Suprapubic skin (tissue), 4 donors: ENCODE results near the gene INSM1. TPM values are rescaled to one million over a fixed set of nuclear protein-coding genes. Genes with fewer than 3 reads are reported as not detected.

Experiments used
- DNase-seq, 2 donors: peaks; one replicate each; pipeline ENCODE4 v3.0.0-alpha.2; 2019; ENCODE audit warnings: low spot score in 2 of 2
- H3K27ac ChIP-seq: fragments of 200-600 bp; sonication (generic); one replicate; pipeline ENCODE4 v1.5.1; 2019
- H3K27me3 ChIP-seq: fragments of 200-600 bp; sonication (generic); one replicate; pipeline ENCODE4 v1.5.1; 2019
- H3K36me3 ChIP-seq: fragments of 200-600 bp; sonication (generic); one replicate; pipeline ENCODE4 v1.5.1; 2019
- H3K4me1 ChIP-seq: fragments of 200-600 bp; sonication (generic); one replicate; pipeline ENCODE4 v1.5.1; 2019
- H3K4me3 ChIP-seq: fragments of 200-600 bp; sonication (generic); one replicate; pipeline ENCODE4 v1.5.1; 2019; ENCODE audit warnings: mild to moderate bottlenecking
- H3K9me3 ChIP-seq: fragments of 200-600 bp; sonication (generic); one replicate; pipeline ENCODE4 v1.5.1; 2019
- CTCF ChIP-seq, 2 donors: fragments of 200-600 bp in 1 of 2; fragments of 450-650 bp in 1 of 2; sonication (generic) in 1 of 2; IDR thresholded peaks; one replicate each; pipeline ENCODE4 v1.5.1; 2016 to 2019; ENCODE audit warnings: antibody characterized with exemption in 2 of 2, mild to moderate bottlenecking in 1 of 2, moderate library complexity in 1 of 2
- EP300 ChIP-seq: sonication (generic); formaldehyde crosslinking; IDR thresholded peaks from one replicate; pipeline ENCODE4 v1.6.1; 2017; ENCODE audit warnings: antibody characterized with exemption
- POLR2A ChIP-seq, 2 donors: fragments of 450-650 bp; IDR thresholded peaks; one replicate each; pipeline ENCODE4 v1.6.1; 2017; ENCODE audit warnings: antibody characterized with exemption in 2 of 2, mild to moderate bottlenecking in 2 of 2, moderate library complexity in 2 of 2
- POLR2AphosphoS5 ChIP-seq, 3 donors: sonication (generic); formaldehyde crosslinking; IDR thresholded peaks; one replicate each; pipeline ENCODE4 v1.6.1; 2017; ENCODE audit warnings: antibody characterized with exemption in 3 of 3
- WGBS: methylation state at CpG from one replicate; pipeline ENCODE4 v1.1.5; 2018; 5-methylcytosine and 5-hydroxymethylcytosine counted together
- total RNA-seq, 4 donors: library from RNA; depleted of rRNA; stranded (reverse); fragments of >200 nt; gene quantifications; one replicate each; pipeline ENCODE4 v1.1.0, GENCODE V29; 2016

The INSM1 gene
- total RNA-seq, 4 donors from 2014 or later = not detected

GRCh38 chr20:20375862-20376261 is 8.0 kb downstream of the INSM1 start:
- Histone ChIP-seq H3K9me3 (no peaks in the 10 kb centered on the region), H3K4me1 (peaks cover 10% of the 10 kb centered on the region), H3K4me3 (no peak overlapping the region), H3K36me3 (no peaks in the 10 kb centered on the region), H3K27me3 (peaks cover 35% of the 10 kb centered on the region), H3K27ac (no peak overlapping the region)
- no peak for DNase-seq
- TF ChIP-seq POLR2A (IDR thresholded peaks at IDR 0.05) (no peak), POLR2AphosphoS5 (IDR thresholded peaks at IDR 0.05) (no peak), EP300 (no peak), CTCF (IDR thresholded peaks at IDR 0.05) (no peak)
- WGBS = 69% methylated on average over 8 of the region's 8 CpGs

- peaks cover 6% of the 10 kb centered on the region for H3K36me3 ChIP-seq
- WGBS = 74% methylated on average over 9 of the region's 9 CpGs
- H3K27ac ChIP-seq = no peak overlapping the region
- TF ChIP-seq EP300 = no peak
- no peak for TF ChIP-seq POLR2AphosphoS5 (IDR thresholded peaks at IDR 0.05)
- no peak for TF ChIP-seq POLR2A (IDR thresholded peaks at IDR 0.05)
- TF ChIP-seq CTCF (IDR thresholded peaks at IDR 0.05) = no peak
- no peaks in the 10 kb centered on the region for H3K9me3 ChIP-seq
- no peak overlapping the region for H3K4me3 ChIP-seq
- H3K27me3 ChIP-seq = peaks cover 5% of the 10 kb centered on the region
- no peak for DNase-seq
- no peaks in the 10 kb centered on the region for H3K4me1 ChIP-seq
Observed at GRCh38 chr20:20386192-20386591, 18.3 kb downstream of the INSM1 start.

GRCh38 chr20:20390393-20390792 is 22.5 kb downstream of the INSM1 start:
- 98% methylated on average over 9 of the region's 9 CpGs for WGBS
- TF ChIP-seq POLR2A (IDR thresholded peaks at IDR 0.05) (no peak), CTCF (IDR thresholded peaks at IDR 0.05) (no peak), POLR2AphosphoS5 (IDR thresholded peaks at IDR 0.05) (no peak), EP300 (no peak)
- H3K9me3 ChIP-seq = no peaks in the 10 kb centered on the region
- no peaks in the 10 kb centered on the region for H3K27me3 ChIP-seq
- DNase-seq = no peak
- no peak overlapping the region for H3K27ac ChIP-seq
- no peak overlapping the region for H3K4me3 ChIP-seq
- H3K36me3 ChIP-seq = peaks cover 31% of the 10 kb centered on the region
- H3K4me1 ChIP-seq = no peaks in the 10 kb centered on the region

- 94% methylated on average over 4 of the region's 4 CpGs for WGBS
- TF ChIP-seq POLR2AphosphoS5 (IDR thresholded peaks at IDR 0.05) (no peak), POLR2A (IDR thresholded peaks at IDR 0.05) (no peak), CTCF (IDR thresholded peaks at IDR 0.05) (no peak), EP300 (no peak)
- DNase-seq = no peak
- H3K4me1 ChIP-seq = no peaks in the 10 kb centered on the region
- no peak overlapping the region for H3K27ac ChIP-seq
- H3K4me3 ChIP-seq = no peak overlapping the region
- H3K36me3 ChIP-seq = peaks cover 31% of the 10 kb centered on the region
- no peaks in the 10 kb centered on the region for H3K27me3 ChIP-seq
- no peaks in the 10 kb centered on the region for H3K9me3 ChIP-seq
Observed at GRCh38 chr20:20391115-20391514, 23.2 kb downstream of the INSM1 start.

- Histone ChIP-seq H3K9me3 (no peaks in the 10 kb centered on the region), H3K27me3 (no peaks in the 10 kb centered on the region), H3K27ac (no peak overlapping the region), H3K4me3 (no peak overlapping the region), H3K4me1 (no peaks in the 10 kb centered on the region), H3K36me3 (peaks cover 31% of the 10 kb centered on the region)
- no peak for DNase-seq
- WGBS = 91% methylated on average over 13 of the region's 13 CpGs
- TF ChIP-seq CTCF (IDR thresholded peaks at IDR 0.05) (no peak), POLR2AphosphoS5 (IDR thresholded peaks at IDR 0.05) (no peak)
Observed at GRCh38 chr20:20391766-20392165, 23.9 kb downstream of the INSM1 start.
